ENCODE results near the gene CD4.

The CD4 gene

DNA sequence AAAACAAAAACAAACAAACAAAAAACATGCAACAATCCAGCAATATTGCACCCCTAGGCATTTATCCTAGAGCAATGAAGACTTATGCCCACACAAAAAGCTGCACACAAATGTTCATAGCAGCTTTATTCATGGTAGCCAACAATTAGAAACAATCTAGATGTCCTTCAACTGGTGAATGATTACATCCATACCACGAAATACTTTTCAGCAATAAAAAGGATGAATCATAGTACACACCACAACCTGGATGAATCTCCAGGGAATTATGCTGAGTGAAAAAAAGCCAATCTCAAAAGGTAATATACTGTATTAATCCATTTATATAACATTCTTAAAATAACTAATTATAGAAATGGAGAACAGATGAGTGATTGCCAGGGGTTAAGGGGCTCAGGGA is 17.8 kb downstream of the CD4 start (continued):
- TF ChIP-seq, protein P1, sequence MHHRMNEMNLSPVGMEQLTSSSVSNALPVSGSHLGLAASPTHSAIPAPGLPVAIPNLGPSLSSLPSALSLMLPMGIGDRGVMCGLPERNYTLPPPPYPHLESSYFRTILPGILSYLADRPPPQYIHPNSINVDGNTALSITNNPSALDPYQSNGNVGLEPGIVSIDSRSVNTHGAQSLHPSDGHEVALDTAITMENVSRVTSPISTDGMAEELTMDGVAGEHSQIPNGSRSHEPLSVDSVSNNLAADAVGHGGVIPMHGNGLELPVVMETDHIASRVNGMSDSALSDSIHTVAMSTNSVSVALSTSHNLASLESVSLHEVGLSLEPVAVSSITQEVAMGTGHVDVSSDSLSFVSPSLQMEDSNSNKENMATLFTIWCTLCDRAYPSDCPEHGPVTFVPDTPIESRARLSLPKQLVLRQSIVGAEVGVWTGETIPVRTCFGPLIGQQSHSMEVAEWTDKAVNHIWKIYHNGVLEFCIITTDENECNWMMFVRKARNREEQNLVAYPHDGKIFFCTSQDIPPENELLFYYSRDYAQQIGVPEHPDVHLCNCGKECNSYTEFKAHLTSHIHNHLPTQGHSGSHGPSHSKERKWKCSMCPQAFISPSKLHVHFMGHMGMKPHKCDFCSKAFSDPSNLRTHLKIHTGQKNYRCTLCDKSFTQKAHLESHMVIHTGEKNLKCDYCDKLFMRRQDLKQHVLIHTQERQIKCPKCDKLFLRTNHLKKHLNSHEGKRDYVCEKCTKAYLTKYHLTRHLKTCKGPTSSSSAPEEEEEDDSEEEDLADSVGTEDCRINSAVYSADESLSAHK (tag by site-specific recombination; IDR thresholded peaks at IDR 0.05), result no peak
- TF ChIP-seq, protein P2, sequence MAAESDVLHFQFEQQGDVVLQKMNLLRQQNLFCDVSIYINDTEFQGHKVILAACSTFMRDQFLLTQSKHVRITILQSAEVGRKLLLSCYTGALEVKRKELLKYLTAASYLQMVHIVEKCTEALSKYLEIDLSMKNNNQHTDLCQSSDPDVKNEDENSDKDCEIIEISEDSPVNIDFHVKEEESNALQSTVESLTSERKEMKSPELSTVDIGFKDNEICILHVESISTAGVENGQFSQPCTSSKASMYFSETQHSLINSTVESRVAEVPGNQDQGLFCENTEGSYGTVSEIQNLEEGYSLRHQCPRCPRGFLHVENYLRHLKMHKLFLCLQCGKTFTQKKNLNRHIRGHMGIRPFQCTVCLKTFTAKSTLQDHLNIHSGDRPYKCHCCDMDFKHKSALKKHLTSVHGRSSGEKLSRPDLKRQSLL (tag by site-specific recombination; IDR thresholded peaks at IDR 0.05), result no peak

DNA sequence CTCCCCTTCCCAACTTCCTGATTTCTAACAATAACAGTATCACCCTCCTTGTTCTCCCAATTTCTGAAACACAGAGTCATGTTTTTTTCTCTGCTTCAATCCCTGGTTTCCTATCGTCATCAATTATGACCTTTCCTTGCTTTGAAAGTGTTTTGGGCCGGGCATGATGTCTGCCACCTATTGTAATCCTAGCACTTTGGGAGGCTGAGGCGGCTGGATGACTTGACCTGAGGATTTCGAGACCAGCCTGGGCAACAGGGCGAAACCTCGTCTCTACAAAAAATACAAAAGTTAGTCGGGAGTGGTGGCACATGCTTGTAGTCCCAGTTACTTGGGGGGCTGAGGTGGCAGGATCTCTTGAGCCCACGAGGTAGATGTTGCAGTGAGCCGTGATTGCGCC is 19.7 kb downstream of the CD4 start:
- H3K4me1 ChIP-seq (ENCODE audit: control insufficient read depth, insufficient read depth, low read length), result no peaks in the 10 kb centered on the region
- no peaks in the 10 kb centered on the region for H3K9me3 ChIP-seq (ENCODE audit: control insufficient read depth, insufficient read depth, low read depth, low read length)
- ChIA-PET CTCF (interaction anchor here (0.7 to 2.5 kb wide), 5 partner anchors 17 to 74 kb away, joined by 3 to 8 read pairs (median 4); no protein-coding TSS in a partner anchor), POLR2A (no interaction called here)
- TF ChIP-seq SALL2 (tag by site-specific recombination; IDR thresholded peaks at IDR 0.05; ENCODE audit: borderline replicate concordance) (no peak), ZBTB21 (tag by site-specific recombination; IDR thresholded peaks at IDR 0.05) (no peak), ZNF843 (tag by site-specific recombination; IDR thresholded peaks at IDR 0.05) (no peak), PRDM1 (tag by site-specific recombination; IDR thresholded peaks at IDR 0.05) (no peak), ZNF335 (tag by site-specific recombination; conservative IDR thresholded peaks at IDR 0.05) (no peak), BCL11A (tag by site-specific recombination; IDR thresholded peaks at IDR 0.05; ENCODE audit: low read depth) (no peak), GLI4 (tag by site-specific recombination; IDR thresholded peaks at IDR 0.05) (no peak), ZNF777 (tag by site-specific recombination; IDR thresholded peaks at IDR 0.05; ENCODE audit: borderline replicate concordance) (no peak), ZNF133 (tag by site-specific recombination; IDR thresholded peaks at IDR 0.05) (no peak)
- TF ChIP-seq, protein P3, sequence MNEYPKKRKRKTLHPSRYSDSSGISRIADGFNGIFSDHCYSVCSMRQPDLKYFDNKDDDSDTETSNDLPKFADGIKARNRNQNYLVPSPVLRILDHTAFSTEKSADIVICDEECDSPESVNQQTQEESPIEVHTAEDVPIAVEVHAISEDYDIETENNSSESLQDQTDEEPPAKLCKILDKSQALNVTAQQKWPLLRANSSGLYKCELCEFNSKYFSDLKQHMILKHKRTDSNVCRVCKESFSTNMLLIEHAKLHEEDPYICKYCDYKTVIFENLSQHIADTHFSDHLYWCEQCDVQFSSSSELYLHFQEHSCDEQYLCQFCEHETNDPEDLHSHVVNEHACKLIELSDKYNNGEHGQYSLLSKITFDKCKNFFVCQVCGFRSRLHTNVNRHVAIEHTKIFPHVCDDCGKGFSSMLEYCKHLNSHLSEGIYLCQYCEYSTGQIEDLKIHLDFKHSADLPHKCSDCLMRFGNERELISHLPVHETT (tag by site-specific recombination; IDR thresholded peaks at IDR 0.05), result no peak
- H3K27ac ChIP-seq (ENCODE audit: extremely low read depth, low read depth, low read length), result no peak overlapping the region
- H3K36me3 ChIP-seq (ENCODE audit: control insufficient read depth in 2 of 2, insufficient read depth in 1 of 2, low read length in 2 of 2), result no peaks in the 10 kb centered on the region
- H3K4me3 ChIP-seq (ENCODE audit: low read depth, low read length), result no peak overlapping the region

DNA sequence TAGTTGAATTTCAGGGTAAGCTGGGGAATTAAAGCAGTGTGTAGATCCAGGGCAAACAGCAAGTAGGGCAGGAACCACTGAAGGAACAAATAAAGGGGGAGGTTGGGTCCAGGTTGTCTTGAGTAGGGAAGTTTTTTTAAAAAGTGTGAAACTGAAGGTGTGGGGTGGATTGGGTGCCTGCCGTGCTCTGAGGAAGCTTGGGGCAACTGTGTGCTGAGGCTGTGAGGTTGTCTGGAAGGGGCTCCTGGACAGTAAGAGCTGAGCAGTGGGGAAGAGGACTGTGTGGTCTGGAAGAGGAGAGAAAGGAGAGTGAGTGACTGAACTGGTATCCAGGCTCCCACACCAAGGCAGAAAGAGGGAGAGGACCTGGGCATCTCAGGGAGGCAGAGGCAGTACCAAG is 21.4 kb downstream of the CD4 start:
- H3K27ac ChIP-seq (ENCODE audit: extremely low read depth, low read depth, low read length), result no peak overlapping the region
- POLR2A ChIA-PET, result interaction anchor here (1.7 kb wide), 1 partner anchor 44 kb away, joined by 6 read pairs; no protein-coding TSS in a partner anchor
- CTCF ChIA-PET, result interaction anchor here (2.4 kb wide), 1 partner anchor 15 kb away, joined by 13 read pairs; no protein-coding TSS in a partner anchor
- no peaks in the 10 kb centered on the region for H3K9me3 ChIP-seq (ENCODE audit: control insufficient read depth, insufficient read depth, low read depth, low read length)
- no peaks in the 10 kb centered on the region for H3K4me1 ChIP-seq (ENCODE audit: control insufficient read depth, insufficient read depth, low read length)
- no peak overlapping the region for H3K4me3 ChIP-seq (ENCODE audit: low read depth, low read length)
- TF ChIP-seq, protein P4, sequence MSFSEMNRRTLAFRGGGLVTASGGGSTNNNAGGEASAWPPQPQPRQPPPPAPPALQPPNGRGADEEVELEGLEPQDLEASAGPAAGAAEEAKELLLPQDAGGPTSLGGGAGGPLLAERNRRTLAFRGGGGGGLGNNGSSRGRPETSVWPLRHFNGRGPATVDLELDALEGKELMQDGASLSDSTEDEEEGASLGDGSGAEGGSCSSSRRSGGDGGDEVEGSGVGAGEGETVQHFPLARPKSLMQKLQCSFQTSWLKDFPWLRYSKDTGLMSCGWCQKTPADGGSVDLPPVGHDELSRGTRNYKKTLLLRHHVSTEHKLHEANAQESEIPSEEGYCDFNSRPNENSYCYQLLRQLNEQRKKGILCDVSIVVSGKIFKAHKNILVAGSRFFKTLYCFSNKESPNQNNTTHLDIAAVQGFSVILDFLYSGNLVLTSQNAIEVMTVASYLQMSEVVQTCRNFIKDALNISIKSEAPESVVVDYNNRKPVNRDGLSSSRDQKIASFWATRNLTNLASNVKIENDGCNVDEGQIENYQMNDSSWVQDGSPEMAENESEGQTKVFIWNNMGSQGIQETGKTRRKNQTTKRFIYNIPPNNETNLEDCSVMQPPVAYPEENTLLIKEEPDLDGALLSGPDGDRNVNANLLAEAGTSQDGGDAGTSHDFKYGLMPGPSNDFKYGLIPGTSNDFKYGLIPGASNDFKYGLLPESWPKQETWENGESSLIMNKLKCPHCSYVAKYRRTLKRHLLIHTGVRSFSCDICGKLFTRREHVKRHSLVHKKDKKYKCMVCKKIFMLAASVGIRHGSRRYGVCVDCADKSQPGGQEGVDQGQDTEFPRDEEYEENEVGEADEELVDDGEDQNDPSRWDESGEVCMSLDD (tag by site-specific recombination; IDR thresholded peaks at IDR 0.05), result no peak
- TF ChIP-seq, protein P5, sequence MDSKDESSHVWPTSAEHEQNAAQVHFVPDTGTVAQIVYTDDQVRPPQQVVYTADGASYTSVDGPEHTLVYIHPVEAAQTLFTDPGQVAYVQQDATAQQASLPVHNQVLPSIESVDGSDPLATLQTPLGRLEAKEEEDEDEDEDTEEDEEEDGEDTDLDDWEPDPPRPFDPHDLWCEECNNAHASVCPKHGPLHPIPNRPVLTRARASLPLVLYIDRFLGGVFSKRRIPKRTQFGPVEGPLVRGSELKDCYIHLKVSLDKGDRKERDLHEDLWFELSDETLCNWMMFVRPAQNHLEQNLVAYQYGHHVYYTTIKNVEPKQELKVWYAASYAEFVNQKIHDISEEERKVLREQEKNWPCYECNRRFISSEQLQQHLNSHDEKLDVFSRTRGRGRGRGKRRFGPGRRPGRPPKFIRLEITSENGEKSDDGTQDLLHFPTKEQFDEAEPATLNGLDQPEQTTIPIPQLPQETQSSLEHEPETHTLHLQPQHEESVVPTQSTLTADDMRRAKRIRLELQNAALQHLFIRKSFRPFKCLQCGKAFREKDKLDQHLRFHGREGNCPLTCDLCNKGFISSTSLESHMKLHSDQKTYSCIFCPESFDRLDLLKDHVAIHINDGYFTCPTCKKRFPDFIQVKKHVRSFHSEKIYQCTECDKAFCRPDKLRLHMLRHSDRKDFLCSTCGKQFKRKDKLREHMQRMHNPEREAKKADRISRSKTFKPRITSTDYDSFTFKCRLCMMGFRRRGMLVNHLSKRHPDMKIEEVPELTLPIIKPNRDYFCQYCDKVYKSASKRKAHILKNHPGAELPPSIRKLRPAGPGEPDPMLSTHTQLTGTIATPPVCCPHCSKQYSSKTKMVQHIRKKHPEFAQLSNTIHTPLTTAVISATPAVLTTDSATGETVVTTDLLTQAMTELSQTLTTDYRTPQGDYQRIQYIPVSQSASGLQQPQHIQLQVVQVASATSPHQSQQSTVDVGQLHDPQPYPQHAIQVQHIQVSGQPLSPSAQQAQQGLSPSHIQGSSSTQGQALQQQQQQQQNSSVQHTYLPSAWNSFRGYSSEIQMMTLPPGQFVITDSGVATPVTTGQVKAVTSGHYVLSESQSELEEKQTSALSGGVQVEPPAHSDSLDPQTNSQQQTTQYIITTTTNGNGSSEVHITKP (tag by site-specific recombination; IDR thresholded peaks at IDR 0.05), result peak; percentile 69
- 0 out of 2 replicates have a peak, but pooled peaks have one; percentile 49 for TF ChIP-seq ZNF600 (tag by site-specific recombination; IDR thresholded peaks at IDR 0.05)
- H3K36me3 ChIP-seq (ENCODE audit: control insufficient read depth in 2 of 2, insufficient read depth in 1 of 2, low read length in 2 of 2), result no peaks in the 10 kb centered on the region
